Measurements from ENCODE around the gene JAZF1.
"Not testable (repeated sequence)": the region's sequence is repeated elsewhere in the genome, so short reads cannot be mapped to it uniquely, and the experiment has no call there.

Gene JAZF1

GRCh38 chr7:27912751-27913150, 267.8 kb downstream of the JAZF1 start:
- DNase-seq (ENCODE audit: low spot score): no peak

- no peak for DNase-seq (ENCODE audit: low spot score)
Observed at GRCh38 chr7:27911920-27912319, 268.7 kb downstream of the JAZF1 start.

GRCh38 chr7:27910326-27910725, 270.3 kb downstream of the JAZF1 start:
- DNase-seq (ENCODE audit: low spot score): peak; percentile 72

- DNase-seq (ENCODE audit: low spot score): no peak
Observed at GRCh38 chr7:27908534-27909165, 271.9 kb downstream of the JAZF1 start.

- no peak for DNase-seq (ENCODE audit: low spot score)
Observed at GRCh38 chr7:27906385-27907091, 274.1 kb downstream of the JAZF1 start.

GRCh38 chr7:27905951-27906350, 274.6 kb downstream of the JAZF1 start:
- DNase-seq (ENCODE audit: low spot score): no peak

- peak; percentile 61 for DNase-seq (ENCODE audit: low spot score)
Observed at GRCh38 chr7:27901028-27901760, 279.4 kb downstream of the JAZF1 start.

GRCh38 chr7:27900006-27900405, 280.6 kb downstream of the JAZF1 start:
- DNase-seq (ENCODE audit: low spot score): no peak

GRCh38 chr7:27899601-27900000, 281.0 kb downstream of the JAZF1 start:
- DNase-seq (ENCODE audit: low spot score): no peak

- DNase-seq (ENCODE audit: low spot score): no peak
Observed at GRCh38 chr7:27897441-27897847, 283.2 kb downstream of the JAZF1 start.

- no peak for DNase-seq (ENCODE audit: low spot score)
Observed at GRCh38 chr7:27897001-27897400, 283.6 kb downstream of the JAZF1 start.

- no peak for DNase-seq (ENCODE audit: low spot score)
Observed at GRCh38 chr7:27895551-27895950, 285.0 kb downstream of the JAZF1 start.

GRCh38 chr7:27890205-27890849, 290.3 kb downstream of the JAZF1 start:
- DNase-seq (ENCODE audit: low spot score): no peak

GRCh38 chr7:27889800-27890199, 290.8 kb downstream of the JAZF1 start:
- no peak for DNase-seq (ENCODE audit: low spot score)

GRCh38 chr7:27888736-27889135, 291.9 kb downstream of the JAZF1 start:
- no peak for DNase-seq (ENCODE audit: low spot score)

GRCh38 chr7:27886710-27887109, 293.9 kb downstream of the JAZF1 start:
- not testable (repeated sequence) for DNase-seq (ENCODE audit: low spot score)

- DNase-seq (ENCODE audit: low spot score): no peak
Observed at GRCh38 chr7:27885652-27886051, 294.9 kb downstream of the JAZF1 start.

- DNase-seq (ENCODE audit: low spot score): no peak
Observed at GRCh38 chr7:27883696-27884095, 296.9 kb downstream of the JAZF1 start.

GRCh38 chr7:27876756-27877155, 303.8 kb downstream of the JAZF1 start:
- no peak for DNase-seq (ENCODE audit: low spot score)

- DNase-seq (ENCODE audit: low spot score): no peak
Observed at GRCh38 chr7:27875832-27876231, 304.8 kb downstream of the JAZF1 start.

GRCh38 chr7:27875061-27875460, 305.5 kb downstream of the JAZF1 start:
- DNase-seq (ENCODE audit: low spot score): no peak
